Endothelial cell of umbilical vein (primary cell): ENCODE measurements around the gene PRR5L. TPM values are rescaled to one million over a fixed set of nuclear protein-coding genes. Genes with fewer than 3 reads are reported as not detected.

ENCODE experiments used
- BruUV-seq: library from RNA; stranded (reverse); fragments of 400-500 nt; replicated peaks from 2 replicates; lab custom pipeline; 2021; lab: Mats Ljungman, UMichigan
- CTCF ChIA-PET: fragments of 300-600, 350-600 bp; sonication (Branson Sonifier 250); formaldehyde crosslinking; loops from one replicate; lab custom pipeline; 2021; ENCODE audit warnings: antibody characterized with exemption, inconsistent platforms; lab: Charles Lee
- POLR2A ChIA-PET: fragments of 300-600, 350-600 bp; sonication (Branson Sonifier 250); formaldehyde crosslinking; loops from one replicate; lab custom pipeline; 2021; ENCODE audit warnings: antibody characterized with exemption, inconsistent platforms; lab: Charles Lee
- DNase-seq: peaks from one replicate; pipeline ENCODE4 v3.0.0-alpha.2; 2011; ENCODE audit warnings: low read depth, low spot score
- FAIRE-seq: peaks from 2 replicates; lab custom pipeline; 2011; peaks lifted over from hg19 to GRCh38; lab: Jason Lieb, UNC
- H2AFZ ChIP-seq: 2 replicates; pipeline ENCODE4 v1.6.0; 2012; ENCODE audit warnings: low read depth, low read length, control low read depth, inconsistent platforms
- H3K27ac ChIP-seq: 2 replicates; pipeline ENCODE4 v1.5.1; 2011; ENCODE audit warnings: low read depth, mild to moderate bottlenecking, control low read depth, low read length, moderate library complexity; ENCODE audit not compliant: insufficient read depth
- H3K27me3 ChIP-seq, 2 experiments: 2 replicates each; pipeline versions ENCODE4 v1.6.0 to v1.6.1; 2011; ENCODE audit warnings: low read length in 2 of 2, mixed read lengths in 1 of 2; ENCODE audit not compliant: control insufficient read depth in 2 of 2, insufficient read depth in 2 of 2
- H3K36me3 ChIP-seq, 2 experiments: 2 replicates in 1 of 2; 3 replicates in 1 of 2; pipeline ENCODE4 v1.5.1; 2011; ENCODE audit warnings: low read length in 2 of 2, mild to moderate bottlenecking in 1 of 2, moderate library complexity in 1 of 2; ENCODE audit not compliant: control insufficient read depth in 2 of 2, insufficient read depth in 2 of 2; ENCODE audit errors: extremely low read depth in 1 of 2
- H3K4me1 ChIP-seq: 3 replicates; pipeline ENCODE4 v1.5.1; 2011; ENCODE audit warnings: mild to moderate bottlenecking, low read length; ENCODE audit not compliant: control insufficient read depth, insufficient read depth; ENCODE audit errors: extremely low read depth
- H3K4me2 ChIP-seq: 2 replicates; pipeline ENCODE4 v1.6.1; 2011; ENCODE audit warnings: low read length, control low read depth, mixed read lengths; ENCODE audit not compliant: insufficient read depth
- H3K4me3 ChIP-seq, 3 experiments: fragments of 200-600 bp in 1 of 3; sonication (generic), shearing (Covaris generic) in 1 of 3; replicated peaks in 1 of 3; 2 replicates each; pipeline ENCODE4 v1.5.1; 2011 to 2016; ENCODE audit warnings: control low read depth in 3 of 3, low read length in 3 of 3, mild to moderate bottlenecking in 2 of 3, inconsistent platforms in 1 of 3, low read depth in 1 of 3, moderate library complexity in 1 of 3; ENCODE audit not compliant: insufficient read depth in 1 of 3
- H3K79me2 ChIP-seq: 2 replicates; pipeline ENCODE4 v1.6.0; 2012; ENCODE audit warnings: low read length, inconsistent platforms; ENCODE audit not compliant: control insufficient read depth, insufficient read depth
- H3K9ac ChIP-seq: replicated peaks from 2 replicates; pipeline ENCODE3; 2011; ENCODE audit warnings: low read length, control low read depth; ENCODE audit not compliant: insufficient read depth; ENCODE audit errors: extremely low read depth
- H3K9me1 ChIP-seq: replicated peaks from 3 replicates; pipeline ENCODE4 v1.6.0; 2011; ENCODE audit warnings: mild to moderate bottlenecking, low read length; ENCODE audit not compliant: control insufficient read depth, insufficient read depth; ENCODE audit errors: extremely low read depth
- H3K9me3 ChIP-seq: replicated peaks from 2 replicates; pipeline ENCODE4 v1.5.1; 2012; ENCODE audit warnings: low read length, inconsistent platforms; ENCODE audit not compliant: control insufficient read depth, insufficient read depth
- H4K20me1 ChIP-seq: replicated peaks from 2 replicates; pipeline ENCODE3; 2011; ENCODE audit warnings: mild to moderate bottlenecking, low read length; ENCODE audit not compliant: control insufficient read depth, insufficient read depth; ENCODE audit errors: extremely low read depth
- CTCF ChIP-seq, 2 donors: IDR thresholded peaks; 1 replicate in 1 of 2; 2 replicates in 1 of 2; pipeline ENCODE4 v1.5.1; 2011; ENCODE audit warnings: low read length in 2 of 2, mild to moderate bottlenecking in 2 of 2, moderate library complexity in 2 of 2, control low read depth in 1 of 2, inconsistent platforms in 1 of 2, low read depth in 1 of 2; ENCODE audit not compliant: insufficient read depth in 1 of 2; ENCODE audit errors: extremely low read depth in 1 of 2
- EZH2 ChIP-seq: IDR thresholded peaks from 2 replicates; pipeline ENCODE4 v1.6.1; 2012; ENCODE audit warnings: borderline replicate concordance, low read depth, mild to moderate bottlenecking, moderate library complexity, low read length, inconsistent platforms; ENCODE audit not compliant: severe bottlenecking
- FOS ChIP-seq: IDR thresholded peaks from 2 replicates; pipeline ENCODE4 v1.6.1; 2011; ENCODE audit warnings: mild to moderate bottlenecking, low read length, moderate library complexity, borderline replicate concordance; ENCODE audit not compliant: insufficient read depth
- GATA2 ChIP-seq: IDR thresholded peaks from 2 replicates; pipeline ENCODE4 v1.7.0; 2011; ENCODE audit warnings: low read depth, mild to moderate bottlenecking, moderate library complexity, mixed read lengths, low read length; ENCODE audit not compliant: insufficient read length, insufficient read depth
- JUN ChIP-seq: IDR thresholded peaks from 2 replicates; pipeline ENCODE4 v1.6.1; 2011; ENCODE audit warnings: borderline replicate concordance, low read depth; ENCODE audit not compliant: insufficient read length, insufficient read depth
- MYC ChIP-seq: IDR thresholded peaks from one replicate; pipeline ENCODE4 v1.6.1; 2011; ENCODE audit warnings: mild to moderate bottlenecking, low read depth, low read length
- POLR2AphosphoS5 ChIP-seq: IDR thresholded peaks from 2 replicates; pipeline ENCODE4 v1.6.1; 2012; ENCODE audit warnings: low read depth, mild to moderate bottlenecking, control low read depth, low read length, moderate library complexity; ENCODE audit not compliant: insufficient read depth
- dilution Hi-C: fragments of 300-500 bp; cut with MboI; formaldehyde crosslinking; loops from one replicate; pipeline ENCODE4 v1.15.0; 2019; ENCODE audit warnings: low sequenced_read_pairs; ENCODE audit not compliant: extremely low pct_ligation_motif_present
- intact Hi-C: fragments of 100-400 bp; cut with micrococcal nuclease; formaldehyde crosslinking; loops from one replicate; pipeline ENCODE4 v1.10.0; 2022
- polyA plus RNA-seq, 4 experiments: library from polyadenylated mRNA; depleted of rRNA in 3 of 4; stranded (reverse) in 3 of 4; unstranded in 1 of 4; fragments of >200 nt; gene quantifications; 2 replicates each; pipeline versions ENCODE4 v1.2.1 to v1.2.3, GENCODE V29; 2011 to 2012; ENCODE audit warnings: missing spikeins in 1 of 4
- total RNA-seq: library from RNA; stranded (reverse); gene quantifications from 2 replicates; pipeline ENCODE4 v1.2.3, GENCODE V29; 2021

Gene PRR5L
- total and polyA plus RNA-seq, 2 donors (not counting 3 experiments of a cell fraction or from before 2014, with no cell fraction given): 2.5 to 6.1 TPM

DNA sequence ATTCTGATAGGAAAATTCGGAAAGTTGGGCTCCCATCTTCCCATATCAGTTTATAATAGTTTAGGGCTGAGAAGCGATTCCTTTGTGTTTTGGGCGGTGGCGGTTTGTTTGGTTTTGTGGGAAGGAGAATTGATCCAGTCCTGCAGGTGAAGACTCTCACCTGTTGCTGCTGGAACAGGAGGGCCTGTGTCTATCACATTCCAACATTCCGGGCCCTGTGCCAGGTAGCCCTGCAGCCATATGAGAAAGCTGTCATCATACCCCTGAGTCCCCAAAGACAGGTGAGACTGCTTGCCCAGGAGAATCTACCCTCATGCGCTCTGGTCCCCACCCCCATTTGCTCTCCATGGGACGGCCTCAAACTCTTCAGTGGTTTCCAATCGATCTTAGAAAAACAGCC is 151.9 kb downstream of the PRR5L start:
- no peaks in the 10 kb centered on the region for H4K20me1 ChIP-seq
- DNase-seq: no peak
- no peaks in the 10 kb centered on the region for H3K4me1 ChIP-seq
- no peak overlapping the region for H3K4me2 ChIP-seq
- H3K36me3 ChIP-seq: no peaks in the 10 kb centered on the region
- no peak overlapping the region for H2AFZ ChIP-seq
- no peak overlapping the region for H3K9ac ChIP-seq
- H3K4me3 ChIP-seq: no peak overlapping the region
- no peak for TF ChIP-seq CTCF (IDR thresholded peaks at IDR 0.05; ENCODE audit: extremely low read depth in 1 of 2, insufficient read depth in 1 of 2, low read depth in 1 of 2, low read length in 2 of 2)
- TF ChIP-seq FOS: no peak
- no peak for TF ChIP-seq MYC
- TF ChIP-seq EZH2: no peak
- TF ChIP-seq GATA2: no peak
- TF ChIP-seq JUN: no peak
- no peak for TF ChIP-seq POLR2AphosphoS5
- intact Hi-C loops (no loop called here), dilution Hi-C loops (no loop called here)
- H3K9me1 ChIP-seq: no peaks in the 10 kb centered on the region
- no peaks in the 10 kb centered on the region for H3K9me3 ChIP-seq
- no peak overlapping the region for H3K27ac ChIP-seq
- FAIRE-seq: no peak
- no TSS peak for BruUV-seq
- CTCF ChIA-PET: no interaction called here
- H3K27me3 ChIP-seq: no peaks in the 10 kb centered on the region
- H3K79me2 ChIP-seq: no peaks in the 10 kb centered on the region
- POLR2A ChIA-PET: no interaction called here
